ENCODE data around the gene SPATS2L. TPM values are rescaled to one million over a fixed set of nuclear protein-coding genes. Genes with fewer than 3 reads are reported as not detected.

Gene SPATS2L
- polyA plus RNA-seq, 2 of the 4 experiments (the other 2 are of a cell fraction) = 85.2 to 202 TPM

DNA sequence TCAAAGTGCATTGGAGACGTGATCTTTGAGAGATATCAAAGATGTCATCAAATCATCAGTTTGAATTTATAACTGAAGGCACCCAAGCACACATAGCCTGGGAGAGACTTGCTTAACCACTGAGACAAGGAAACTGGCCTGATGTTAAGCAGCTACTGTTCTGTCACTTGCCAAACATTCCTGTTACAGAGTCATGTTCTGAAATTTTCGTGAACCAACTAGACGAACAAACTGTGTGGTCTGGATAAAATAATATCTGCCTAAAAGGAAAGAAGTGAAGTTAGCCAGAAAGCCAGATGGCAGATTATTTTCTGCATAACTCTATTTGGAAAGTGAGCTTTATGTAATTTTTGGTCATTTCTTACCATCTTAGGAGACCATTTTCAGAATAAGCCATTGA, 51.4 kb downstream of the SPATS2L start:
- 93% methylated on average over 3 of the region's 3 CpGs for WGBS (ENCODE audit: missing lambda C conversion rate)
- DNase-seq (ENCODE audit: low read depth in 1 of 2, low spot score in 1 of 2) = no peak
- Histone ChIP-seq H3K4me3 (no peak overlapping the region), H3K9me3 (no peaks in the 10 kb centered on the region), H3K4me1 (peaks cover 15% of the 10 kb centered on the region), H3K4me2 (no peak overlapping the region), H3K27ac (no peak overlapping the region)
- FAIRE-seq = no peak
- ATAC-seq = no peak
- ChIA-PET CTCF (interaction anchor here (1.4 kb wide), 1 partner anchor 11 kb away, joined by 3 read pairs; no protein-coding TSS in a partner anchor), POLR2A (no interaction called here)
- TF ChIP-seq POLR2A (IDR thresholded peaks at IDR 0.05; ENCODE audit: low read length) (no peak), KDM1A (IDR thresholded peaks at IDR 0.05; ENCODE audit: low read depth) (no peak), CHD4 (IDR thresholded peaks at IDR 0.05; ENCODE audit: borderline replicate concordance) (no peak), E2F6 (IDR thresholded peaks at IDR 0.05; ENCODE audit: borderline replicate concordance, low read depth) (no peak), SMC3 (IDR thresholded peaks at IDR 0.05) (no peak), JUN (IDR thresholded peaks at IDR 0.05) (no peak), GATA3 (IDR thresholded peaks at IDR 0.05; ENCODE audit: borderline replicate concordance) (no peak), NR3C1 (IDR thresholded peaks at IDR 0.05) (no peak), HOXB5 (CRISPR knock-in tag; IDR thresholded peaks at IDR 0.05) (no peak), BHLHE40 (IDR thresholded peaks at IDR 0.05; ENCODE audit: low read depth, low read length) (no peak), MAFK (IDR thresholded peaks at IDR 0.05; ENCODE audit: partially characterized antibody) (no peak), EP300 (IDR thresholded peaks at IDR 0.05) (no peak), HDAC2 (IDR thresholded peaks at IDR 0.05) (no peak), FOSB (CRISPR knock-in tag; IDR thresholded peaks at IDR 0.05) (no peak), CBX2 (IDR thresholded peaks at IDR 0.05; ENCODE audit: borderline replicate concordance, low read depth) (no peak)
- TF ChIP-seq, protein P1, sequence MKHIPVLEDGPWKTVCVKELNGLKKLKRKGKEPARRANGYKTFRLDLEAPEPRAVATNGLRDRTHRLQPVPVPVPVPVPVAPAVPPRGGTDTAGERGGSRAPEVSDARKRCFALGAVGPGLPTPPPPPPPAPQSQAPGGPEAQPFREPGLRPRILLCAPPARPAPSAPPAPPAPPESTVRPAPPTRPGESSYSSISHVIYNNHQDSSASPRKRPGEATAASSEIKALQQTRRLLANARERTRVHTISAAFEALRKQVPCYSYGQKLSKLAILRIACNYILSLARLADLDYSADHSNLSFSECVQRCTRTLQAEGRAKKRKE (CRISPR knock-in tag; IDR thresholded peaks at IDR 0.05; ENCODE audit: low read depth) = no peak
- TF ChIP-seq, protein P2, sequence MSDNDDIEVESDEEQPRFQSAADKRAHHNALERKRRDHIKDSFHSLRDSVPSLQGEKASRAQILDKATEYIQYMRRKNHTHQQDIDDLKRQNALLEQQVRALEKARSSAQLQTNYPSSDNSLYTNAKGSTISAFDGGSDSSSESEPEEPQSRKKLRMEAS (IDR thresholded peaks at IDR 0.05) = no peak

- WGBS (ENCODE audit: missing lambda C conversion rate) = 96% methylated on average over 2 of the region's 2 CpGs
- H3K4me1 ChIP-seq = peaks cover 13% of the 10 kb centered on the region
- FAIRE-seq (no peak), ATAC-seq (no peak), DNase-seq (ENCODE audit: low read depth in 1 of 2, low spot score in 1 of 2) (no peak)
- TF ChIP-seq TP53 (CRISPR knock-in tag; IDR thresholded peaks at IDR 0.05) = no peak
- no peak overlapping the region for H3K4me2 ChIP-seq
- ChIA-PET CTCF (interaction anchor here (0.9 to 2.1 kb wide), 6 partner anchors 10 to 380 kb away, joined by 3 to 7 read pairs (median 4); no protein-coding TSS in a partner anchor), POLR2A (no interaction called here)
- no peak overlapping the region for H3K27ac ChIP-seq
- no peak overlapping the region for H3K4me3 ChIP-seq
- H3K9me3 ChIP-seq = no peaks in the 10 kb centered on the region
Measured at GRCh38 chr2:200359552-200359951, 53.1 kb downstream of the SPATS2L start.

DNA sequence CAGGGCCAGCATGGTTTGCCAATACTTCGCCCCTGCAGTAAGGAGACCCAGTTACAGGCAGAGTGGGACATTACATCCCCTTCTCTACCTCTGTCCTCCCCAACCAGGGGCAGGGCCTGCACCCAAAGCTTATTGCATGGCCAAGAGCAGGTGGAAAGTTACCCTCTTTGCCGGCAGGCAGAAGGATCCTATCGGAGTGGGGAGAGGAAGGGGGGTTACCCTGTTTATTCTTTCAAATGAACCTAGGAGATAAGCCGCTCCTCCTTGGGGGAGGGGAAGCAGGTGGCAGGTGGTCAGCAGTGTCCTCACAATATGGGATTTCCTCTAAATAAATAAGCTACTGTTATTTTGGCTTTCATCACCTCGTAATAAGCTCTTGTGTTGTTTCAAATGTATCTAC, 53.9 kb downstream of the SPATS2L start:
- ChIA-PET POLR2A (no interaction called here), CTCF (interaction anchor here (0.5 to 2.1 kb wide), 7 partner anchors 9 to 380 kb away, joined by 3 to 7 read pairs (median 3); no protein-coding TSS in a partner anchor)

More for the DNA sequence above, 53.9 kb downstream of the SPATS2L start:
- peaks cover 13% of the 10 kb centered on the region for H3K4me1 ChIP-seq
- H3K9me3 ChIP-seq = no peaks in the 10 kb centered on the region
- 91% methylated on average over 5 of the region's 5 CpGs for WGBS (ENCODE audit: missing lambda C conversion rate)
- no peak overlapping the region for H3K4me2 ChIP-seq
- no peak overlapping the region for H3K27ac ChIP-seq
- DNase-seq (ENCODE audit: low read depth in 1 of 2, low spot score in 1 of 2) (no peak), FAIRE-seq (no peak), ATAC-seq (no peak)
- H3K4me3 ChIP-seq = no peak overlapping the region
- no peak for TF ChIP-seq E2F6 (IDR thresholded peaks at IDR 0.05; ENCODE audit: borderline replicate concordance, low read depth)
- TF ChIP-seq RAD21 (conservative IDR thresholded peaks at IDR 0.05 in 1 of 2, IDR thresholded peaks at IDR 0.05 in 1 of 2) = no peak
- TF ChIP-seq GATA3 (IDR thresholded peaks at IDR 0.05; ENCODE audit: borderline replicate concordance) = no peak
- TF ChIP-seq, protein P2 (IDR thresholded peaks at IDR 0.05) = no peak
- TF ChIP-seq MAFK (IDR thresholded peaks at IDR 0.05; ENCODE audit: partially characterized antibody) = no peak
- no peak for TF ChIP-seq HOXB5 (CRISPR knock-in tag; IDR thresholded peaks at IDR 0.05)
- TF ChIP-seq POLR2AphosphoS2 (conservative IDR thresholded peaks at IDR 0.05; ENCODE audit: low read length) = no peak
- TF ChIP-seq NFE2L2 (conservative IDR thresholded peaks at IDR 0.05; ENCODE audit: low read length) = no peak
- TF ChIP-seq ZFP36 (IDR thresholded peaks at IDR 0.05; ENCODE audit: borderline replicate concordance, partially characterized antibody) = no peak
- no peak for TF ChIP-seq ZSCAN20 (CRISPR knock-in tag; IDR thresholded peaks at IDR 0.05)
- no peak for TF ChIP-seq POLR2A (IDR thresholded peaks at IDR 0.05; ENCODE audit: low read length)
- no peak for TF ChIP-seq RARB (CRISPR knock-in tag; IDR thresholded peaks at IDR 0.05)
- no peak for TF ChIP-seq ZNF302 (CRISPR knock-in tag; IDR thresholded peaks at IDR 0.05)

Measured in A549 (cell line).